Mammary epithelial cell (primary cell): ENCODE data around the gene CACNB1.

Experiments
- EZH2 ChIP-seq: IDR thresholded peaks from 2 replicates; pipeline ENCODE4 v1.6.1; 2012; ENCODE audit warnings: low read length, inconsistent platforms, borderline replicate concordance
- TF ChIP-seq, protein P1 (sequence below), 2 donors: IDR thresholded peaks in 1 of 2; conservative IDR thresholded peaks in 1 of 2; 2 replicates each; pipeline ENCODE4 v1.5.1; 2011 to 2012; ENCODE audit warnings: inconsistent platforms in 2 of 2, low read length in 2 of 2, mild to moderate bottlenecking in 2 of 2, control low read depth in 1 of 2, low read depth in 1 of 2; ENCODE audit not compliant: insufficient read depth in 1 of 2; ENCODE audit errors: extremely low read depth in 1 of 2

DNA sequence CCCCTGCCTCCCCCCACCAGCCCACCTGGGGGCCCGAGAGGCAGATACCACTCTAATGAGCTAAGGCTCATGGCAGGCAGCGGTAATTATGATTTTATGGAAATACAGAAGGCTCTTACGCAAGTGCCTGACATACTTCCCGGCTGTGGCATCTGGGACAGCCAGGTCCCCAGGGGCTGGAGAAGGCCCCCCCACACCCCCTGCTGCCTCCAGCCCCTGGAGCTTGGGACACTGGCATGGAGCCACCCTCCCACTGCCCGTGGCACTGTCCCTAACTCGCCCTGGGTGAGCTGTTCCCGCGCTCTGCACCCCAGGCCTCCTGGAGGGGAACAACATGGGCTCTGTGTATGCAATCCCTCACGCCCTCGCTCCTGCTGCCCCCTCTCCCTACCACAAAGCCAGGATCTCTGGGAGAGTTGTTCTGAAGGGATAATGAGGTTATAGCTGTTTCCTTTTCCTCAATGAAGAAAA is 33.7 kb upstream of the CACNB1 start:
- TF ChIP-seq, protein P1, sequence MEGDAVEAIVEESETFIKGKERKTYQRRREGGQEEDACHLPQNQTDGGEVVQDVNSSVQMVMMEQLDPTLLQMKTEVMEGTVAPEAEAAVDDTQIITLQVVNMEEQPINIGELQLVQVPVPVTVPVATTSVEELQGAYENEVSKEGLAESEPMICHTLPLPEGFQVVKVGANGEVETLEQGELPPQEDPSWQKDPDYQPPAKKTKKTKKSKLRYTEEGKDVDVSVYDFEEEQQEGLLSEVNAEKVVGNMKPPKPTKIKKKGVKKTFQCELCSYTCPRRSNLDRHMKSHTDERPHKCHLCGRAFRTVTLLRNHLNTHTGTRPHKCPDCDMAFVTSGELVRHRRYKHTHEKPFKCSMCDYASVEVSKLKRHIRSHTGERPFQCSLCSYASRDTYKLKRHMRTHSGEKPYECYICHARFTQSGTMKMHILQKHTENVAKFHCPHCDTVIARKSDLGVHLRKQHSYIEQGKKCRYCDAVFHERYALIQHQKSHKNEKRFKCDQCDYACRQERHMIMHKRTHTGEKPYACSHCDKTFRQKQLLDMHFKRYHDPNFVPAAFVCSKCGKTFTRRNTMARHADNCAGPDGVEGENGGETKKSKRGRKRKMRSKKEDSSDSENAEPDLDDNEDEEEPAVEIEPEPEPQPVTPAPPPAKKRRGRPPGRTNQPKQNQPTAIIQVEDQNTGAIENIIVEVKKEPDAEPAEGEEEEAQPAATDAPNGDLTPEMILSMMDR (conservative IDR thresholded peaks at IDR 0.05 in 1 of 2, IDR thresholded peaks at IDR 0.05 in 1 of 2; ENCODE audit: extremely low read depth in 1 of 2, insufficient read depth in 1 of 2, low read depth in 1 of 2, low read length in 2 of 2) = no peak
- TF ChIP-seq EZH2 = no peak
